Heart left ventricle (tissue), 16 donors: Measurements from ENCODE around the gene ADGRL3. TPM values are rescaled to one million over a fixed set of nuclear protein-coding genes. Genes with fewer than 3 reads are reported as not detected.

Experiments
- ATAC-seq, 4 donors: fragments of 200-7000 bp; cut with Tn5 transposase; one replicate each; pipeline ENCODE4 v1.9.1; 2020 to 2022; ENCODE audit warnings: moderate library complexity in 4 of 4, mild to moderate bottlenecking in 3 of 4, moderate number of reproducible peaks in 1 of 4
- DNase-seq, 5 donors: peaks; one replicate each; pipeline ENCODE4 v3.0.0-alpha.2; 2020
- H3K27ac ChIP-seq, 12 donors: fragments of 200-600 bp; sonication (generic) in 4 of 12; one replicate each; pipeline versions ENCODE4 v1.5.0 to v1.8.0; 2016 to 2022; ENCODE audit warnings: mild to moderate bottlenecking in 2 of 12
- H3K27me3 ChIP-seq, 9 donors: fragments of 200-600 bp; sonication (generic) in 2 of 9; one replicate each; pipeline versions ENCODE4 v1.5.1 to v1.8.0; 2016 to 2022; ENCODE audit warnings: mild to moderate bottlenecking in 3 of 9
- H3K36me3 ChIP-seq, 9 donors: fragments of 200-600 bp; sonication (generic) in 2 of 9; one replicate each; pipeline versions ENCODE4 v1.5.0 to v1.8.0; 2018 to 2022; ENCODE audit warnings: mild to moderate bottlenecking in 2 of 9
- H3K4me1 ChIP-seq, 12 donors: fragments of 200-600 bp; sonication (generic) in 4 of 12; one replicate each; pipeline versions ENCODE4 v1.5.0 to v1.8.0; 2016 to 2022; ENCODE audit warnings: mild to moderate bottlenecking in 3 of 12
- H3K4me3 ChIP-seq, 12 donors: fragments of 200-600 bp; sonication (generic) in 4 of 12; one replicate each; pipeline versions ENCODE4 v1.5.0 to v1.8.0; 2017 to 2022; ENCODE audit warnings: mild to moderate bottlenecking in 9 of 12, moderate library complexity in 4 of 12
- H3K9me3 ChIP-seq, 12 donors: fragments of 200-600 bp; sonication (generic) in 4 of 12; one replicate each; pipeline versions ENCODE4 v1.5.0 to v1.8.0; 2016 to 2022; ENCODE audit warnings: mild to moderate bottlenecking in 1 of 12
- POLR2A ChIP-seq, 2 donors: fragments of 450-650 bp; IDR thresholded peaks; one replicate each; pipeline ENCODE4 v1.6.1; 2017; ENCODE audit warnings: antibody characterized with exemption in 2 of 2, mild to moderate bottlenecking in 2 of 2, moderate library complexity in 2 of 2
- WGBS, 4 donors: extraction: QIAGEN DNeasy Blood & Tissue Kit in 2 of 4; methylation state at CpG; one replicate each; pipeline versions ENCODE4 v1.1.5 to v1.1.7; 2013 to 2018; 5-methylcytosine and 5-hydroxymethylcytosine counted together
- intact Hi-C, 10 donors: fragments of 100-400 bp; cut with DNase I; formaldehyde crosslinking; loops; one replicate each; pipeline versions ENCODE4 v1.11.1 to v1.14.2; 2022
- polyA plus RNA-seq, 2 donors: library from polyadenylated mRNA; stranded (reverse); fragments of 200-250 nt; gene quantifications; one replicate each; pipeline ENCODE4 v1.2.3, GENCODE V29; 2013
- total RNA-seq, 9 donors: library from RNA; depleted of rRNA in 2 of 9; stranded (reverse); fragments of >200 nt in 2 of 9; fragmentation: NEBNext Ultra II Directional in 3 of 9; extraction: Animal tissue kit (Norgen Biotek cat#: 25700) in 3 of 9; gene quantifications; one replicate each; pipeline versions ENCODE4 v1.1.0 to v1.2.4, GENCODE V29; 2016 to 2023
- TF ChIP-seq, protein P1 (sequence below), 12 donors: fragments of 200-600 bp; sonication (generic) in 4 of 12; IDR thresholded peaks; one replicate each; pipeline versions ENCODE4 v1.5.0 to v1.8.0; 2018 to 2022; ENCODE audit warnings: antibody characterized with exemption in 12 of 12, mild to moderate bottlenecking in 5 of 12
- donor health status: ischemic (EF 13 %, LVEDD 7.1; RV severe dilation, severe dysfunction).
- donor health status: healthy with polysubstance abuse.
- donor health status: DM: no; HTN: yes; CAD: no.
- donor health status: DM: no; HTN: no; CAD: no.
- donor health status: ischemic (EF 25% LVEDD 6.9; RV normal size, moderate dysfunction).
- donor health status: ischemic (EF 25% LVEDD 5.7; RV mildly dilated, moderate dysfunction).
- donor health status: healthy.
- donor health status: DM: yes; HTN: yes; CAD: no.
- donor health status: ischemic (EF 35%, LVEDD 5.7; RV mildly dilated, moderate dysfunction).
- donor health status: nonischemic (EF 11% LVEDD 7.7; RV severe dilation, severe dysfunction).
- donor health status: DM: yes; HTN: yes; CAD: no.
- donor health status: PGD.
- donor health status: ischemic (EF 29% LVEDD 5.4; RV normal size, mild dysfunction).
- donor health status: nonischemic (EF 23%, LVEDD 6.1; RV moderate dilation, normal function).

Gene ADGRL3
- total and polyA plus RNA-seq, 11 donors, result 0.84 to 24.4 (median 7.6) TPM

DNA sequence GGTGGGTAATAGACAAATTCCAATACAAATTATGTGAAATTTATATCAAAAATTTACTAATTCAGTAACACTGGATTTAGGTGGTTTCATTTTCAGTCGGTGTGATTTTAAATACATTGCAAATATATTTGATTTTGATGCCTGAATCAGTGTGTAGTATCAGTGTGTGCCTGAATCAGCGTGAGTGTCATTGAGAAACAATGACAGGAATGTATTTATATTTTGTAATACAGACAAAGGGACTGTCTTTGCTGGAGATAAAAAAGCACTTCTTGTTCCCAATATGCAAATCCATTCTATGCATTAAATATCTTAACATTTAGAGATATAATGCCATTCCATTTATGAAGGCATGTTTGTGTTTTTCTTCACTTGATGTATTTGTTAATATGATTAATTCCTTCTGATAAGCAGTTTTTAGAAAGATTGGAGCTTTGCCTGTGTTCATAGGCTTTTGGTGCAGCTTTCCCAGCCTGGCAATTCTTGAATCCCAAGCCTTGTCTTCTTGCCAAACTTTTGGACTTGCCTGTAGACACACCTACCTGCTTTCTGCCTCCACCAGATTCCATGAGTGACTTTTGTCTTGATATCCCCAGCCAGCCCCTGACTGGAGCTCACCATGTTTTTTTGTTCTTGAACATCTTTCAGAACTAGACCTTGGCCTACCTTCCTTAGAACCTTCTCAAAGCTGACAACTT is 243.8 kb downstream of the ADGRL3 start:
- no peak for ATAC-seq
- 46 to 54% (median 49%) methylated on average over 2 of the region's 2 CpGs for WGBS, 4 donors

DNA sequence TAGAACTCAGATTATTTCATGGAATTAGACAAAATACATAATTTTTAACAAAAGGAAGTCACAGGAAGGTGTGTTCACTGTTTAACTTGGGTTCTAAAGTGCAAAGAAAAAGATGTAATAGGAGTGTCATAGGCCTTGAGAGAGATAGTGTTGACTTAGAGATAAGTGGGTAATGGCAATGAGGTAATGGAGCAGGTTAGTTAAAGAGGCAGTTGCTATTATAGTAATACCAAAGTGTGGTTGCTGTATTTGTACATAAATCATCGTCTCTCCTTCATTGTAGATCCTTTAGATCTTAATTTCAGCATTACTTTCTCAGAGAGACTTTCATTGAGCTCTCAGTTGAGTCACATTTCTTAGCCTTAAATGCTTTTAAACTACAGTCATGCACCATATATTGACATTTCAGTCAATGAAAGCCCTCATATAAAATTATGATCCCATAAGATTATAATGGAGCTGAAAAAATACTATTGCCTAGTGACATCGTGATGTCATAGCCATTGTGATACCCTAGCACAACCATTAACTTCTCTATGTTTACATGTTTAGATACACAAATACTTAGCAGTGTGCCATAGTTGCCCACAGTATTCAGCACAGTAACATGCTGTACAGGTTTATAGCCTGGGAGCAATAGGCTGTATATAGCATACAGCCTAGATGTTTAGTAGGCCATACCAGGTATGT is 245.4 kb downstream of the ADGRL3 start:
- DNase-seq (no peak), ATAC-seq (no peak)
- Histone ChIP-seq H3K9me3 (no peaks in the 10 kb centered on the region), H3K4me3 (no peak overlapping the region), H3K27ac (no peak overlapping the region), H3K36me3 (no peaks in the 10 kb centered on the region), H3K4me1 (peaks cover 0 to 14% (median 0%) of the 10 kb centered on the region in 12 donors), H3K27me3 (no peaks in the 10 kb centered on the region)
- 79 to 93% (median 87%) methylated on average over 2 of the region's 2 CpGs for WGBS, 4 donors
- TF ChIP-seq, protein P1, sequence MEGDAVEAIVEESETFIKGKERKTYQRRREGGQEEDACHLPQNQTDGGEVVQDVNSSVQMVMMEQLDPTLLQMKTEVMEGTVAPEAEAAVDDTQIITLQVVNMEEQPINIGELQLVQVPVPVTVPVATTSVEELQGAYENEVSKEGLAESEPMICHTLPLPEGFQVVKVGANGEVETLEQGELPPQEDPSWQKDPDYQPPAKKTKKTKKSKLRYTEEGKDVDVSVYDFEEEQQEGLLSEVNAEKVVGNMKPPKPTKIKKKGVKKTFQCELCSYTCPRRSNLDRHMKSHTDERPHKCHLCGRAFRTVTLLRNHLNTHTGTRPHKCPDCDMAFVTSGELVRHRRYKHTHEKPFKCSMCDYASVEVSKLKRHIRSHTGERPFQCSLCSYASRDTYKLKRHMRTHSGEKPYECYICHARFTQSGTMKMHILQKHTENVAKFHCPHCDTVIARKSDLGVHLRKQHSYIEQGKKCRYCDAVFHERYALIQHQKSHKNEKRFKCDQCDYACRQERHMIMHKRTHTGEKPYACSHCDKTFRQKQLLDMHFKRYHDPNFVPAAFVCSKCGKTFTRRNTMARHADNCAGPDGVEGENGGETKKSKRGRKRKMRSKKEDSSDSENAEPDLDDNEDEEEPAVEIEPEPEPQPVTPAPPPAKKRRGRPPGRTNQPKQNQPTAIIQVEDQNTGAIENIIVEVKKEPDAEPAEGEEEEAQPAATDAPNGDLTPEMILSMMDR (IDR thresholded peaks at IDR 0.05), result no peak
- TF ChIP-seq POLR2A (IDR thresholded peaks at IDR 0.05), result no peak
- intact Hi-C loops, result loop anchor here in 1 of 10 donors (10.0 kb wide), 1 partner anchor 101 kb away; no protein-coding TSS in a partner anchor

More for the DNA sequence above, 243.8 kb downstream of the ADGRL3 start:
- TF ChIP-seq POLR2A (IDR thresholded peaks at IDR 0.05), result no peak
- TF ChIP-seq, protein P1 (IDR thresholded peaks at IDR 0.05), result no peak
- intact Hi-C loops, result loop anchor here in 1 of 10 donors (10.0 kb wide), 1 partner anchor 99 kb away; no protein-coding TSS in a partner anchor
- no peak overlapping the region for H3K4me3 ChIP-seq
- no peaks in the 10 kb centered on the region for H3K9me3 ChIP-seq
- H3K36me3 ChIP-seq, result no peaks in the 10 kb centered on the region
- no peaks in the 10 kb centered on the region for H3K27me3 ChIP-seq
- no peak overlapping the region for H3K27ac ChIP-seq
- H3K4me1 ChIP-seq, result peaks cover 0 to 14% (median 0%) of the 10 kb centered on the region in 12 donors
- no peak for DNase-seq

DNA sequence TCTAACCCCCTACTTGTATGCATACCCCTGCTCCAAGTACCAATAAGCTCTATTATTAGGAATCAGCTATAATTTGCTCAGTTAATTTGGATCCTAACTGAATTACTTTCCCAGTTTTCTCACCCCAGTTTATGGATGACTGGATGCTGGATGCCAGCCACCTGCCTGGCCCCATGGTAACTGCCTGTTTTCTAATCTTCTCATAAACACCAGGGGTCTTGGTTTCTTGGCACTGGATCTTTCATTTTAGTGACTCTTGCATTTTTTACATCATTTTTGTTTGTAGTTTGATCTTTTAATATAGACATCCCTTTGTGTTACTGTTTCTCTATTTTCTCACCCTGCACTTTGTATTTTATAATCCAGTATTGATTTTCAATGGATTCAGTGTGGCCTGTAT is 246.8 kb downstream of the ADGRL3 start:
- no peaks in the 10 kb centered on the region for H3K9me3 ChIP-seq
- H3K27me3 ChIP-seq, result no peaks in the 10 kb centered on the region
- intact Hi-C loops, result loop anchor here in 1 of 10 donors (10.0 kb wide), 1 partner anchor 102 kb away; no protein-coding TSS in a partner anchor
- no peaks in the 10 kb centered on the region for H3K36me3 ChIP-seq
- DNase-seq (no peak), ATAC-seq (no peak)
- H3K4me3 ChIP-seq, result no peak overlapping the region
- H3K4me1 ChIP-seq, result peaks cover 0 to 14% (median 0%) of the 10 kb centered on the region in 12 donors
- no peak overlapping the region for H3K27ac ChIP-seq
- no peak for TF ChIP-seq POLR2A (IDR thresholded peaks at IDR 0.05)
- TF ChIP-seq, protein P1 (IDR thresholded peaks at IDR 0.05), result no peak

DNA sequence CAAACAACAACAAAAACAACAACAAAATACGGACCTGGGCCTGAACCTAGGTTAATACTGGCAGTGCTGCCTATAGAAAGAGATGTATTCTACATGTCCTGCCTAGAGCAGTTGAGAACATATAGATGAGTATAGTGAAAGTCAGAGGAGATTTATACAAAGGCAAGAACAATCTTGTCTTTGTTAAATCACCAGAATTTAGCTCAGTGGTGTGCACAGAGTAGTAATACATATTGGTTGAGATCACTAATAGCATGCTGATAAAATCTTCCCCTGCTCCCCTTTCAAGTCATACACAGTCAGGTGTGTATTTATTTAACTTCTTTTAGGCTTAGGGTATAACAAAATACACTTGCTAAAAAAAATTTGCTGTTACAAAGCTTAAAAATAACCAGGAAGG is 247.8 kb downstream of the ADGRL3 start:
- TF ChIP-seq POLR2A (IDR thresholded peaks at IDR 0.05), result no peak
- TF ChIP-seq, protein P1 (IDR thresholded peaks at IDR 0.05), result no peak
- Histone ChIP-seq H3K9me3 (no peaks in the 10 kb centered on the region), H3K27ac (no peak overlapping the region), H3K4me3 (no peak overlapping the region), H3K4me1 (peaks cover 0 to 14% (median 0%) of the 10 kb centered on the region in 12 donors), H3K36me3 (no peaks in the 10 kb centered on the region), H3K27me3 (no peaks in the 10 kb centered on the region)
- ATAC-seq, result no peak
- DNase-seq, result no peak
- WGBS, 4 donors, result 79 to 90% (median 88%) methylated on average over 1 of the region's 1 CpG
- intact Hi-C loops, result loop anchor here in 1 of 10 donors (10.0 kb wide), 1 partner anchor 103 kb away; no protein-coding TSS in a partner anchor
